Upper lobe of left lung (tissue), 6 donors: ENCODE measurements around the gene NAP1L1. TPM values are rescaled to one million over a fixed set of nuclear protein-coding genes. Genes with fewer than 3 reads are reported as not detected.

ENCODE experiments used
- ATAC-seq, 2 donors: fragments of 200-7000 bp; cut with Tn5 transposase; one replicate each; pipeline ENCODE4 v1.9.1; 2022; ENCODE audit warnings: mild to moderate bottlenecking in 2 of 2, moderate library complexity in 2 of 2; ENCODE audit not compliant: low FRiP score in 2 of 2
- DNase-seq, 2 donors: peaks; one replicate each; pipeline ENCODE4 v3.0.0-alpha.2; 2019 to 2020
- H3K27ac ChIP-seq, 4 donors: fragments of 200-600 bp; sonication (generic); one replicate each; pipeline ENCODE4 v1.5.1; 2016 to 2019
- H3K27me3 ChIP-seq, 4 donors: fragments of 200-600 bp; sonication (generic); one replicate each; pipeline ENCODE4 v1.5.1; 2017 to 2019
- H3K36me3 ChIP-seq, 4 donors: fragments of 200-600 bp; sonication (generic); one replicate each; pipeline ENCODE4 v1.5.1; 2016 to 2019
- H3K4me1 ChIP-seq, 4 donors: fragments of 200-600 bp; sonication (generic); one replicate each; pipeline ENCODE4 v1.5.1; 2018 to 2019
- H3K4me3 ChIP-seq, 4 donors: fragments of 200-600 bp; sonication (generic); one replicate each; pipeline ENCODE4 v1.5.1; 2017 to 2019; ENCODE audit warnings: mild to moderate bottlenecking in 2 of 4, moderate library complexity in 1 of 4
- H3K9me3 ChIP-seq, 4 donors: fragments of 200-600 bp; sonication (generic); one replicate each; pipeline ENCODE4 v1.5.1; 2018 to 2019
- EP300 ChIP-seq, 4 donors: sonication (generic); formaldehyde crosslinking; IDR thresholded peaks; one replicate each; pipeline ENCODE4 v1.5.1; 2017; ENCODE audit warnings: antibody characterized with exemption in 4 of 4, control low read depth in 2 of 4
- POLR2A ChIP-seq, 4 donors: fragments of 450-650 bp; IDR thresholded peaks; one replicate each; pipeline ENCODE4 v1.5.1; 2016 to 2017; ENCODE audit warnings: antibody characterized with exemption in 4 of 4, mild to moderate bottlenecking in 2 of 4
- POLR2AphosphoS5 ChIP-seq, 2 donors: sonication (generic); formaldehyde crosslinking; IDR thresholded peaks; one replicate each; pipeline ENCODE4 v1.5.1; 2017; ENCODE audit warnings: antibody characterized with exemption in 2 of 2
- WGBS, 2 donors: methylation state at CpG; one replicate each; pipeline ENCODE4 v1.1.5; 2017 to 2018; 5-methylcytosine and 5-hydroxymethylcytosine counted together
- total RNA-seq, 6 donors: library from RNA; depleted of rRNA in 4 of 6; stranded (reverse); fragments of >200 nt in 4 of 6; gene quantifications; one replicate each; pipeline versions ENCODE4 v1.1.0 to v1.2.1, GENCODE V29; 2016 to 2021
- TF ChIP-seq, protein P1 (sequence below), 6 experiments: fragments of 450-650 bp in 4 of 6; fragments of 200-600 bp in 2 of 6; sonication (generic) in 2 of 6; IDR thresholded peaks; one replicate each; pipeline ENCODE4 v1.5.1; 2016 to 2019; ENCODE audit warnings: antibody characterized with exemption in 6 of 6
- donor health status: DM: no; HTN: no; CAD: no; lungs with moderate emphysema.
- donor health status: DM: no; HTN: yes; CAD: no; lungs with severe emphysema.

Gene NAP1L1
- total RNA-seq, 6 donors from 2014 or later, result 245 to 595 (median 329) TPM

- Histone ChIP-seq H3K4me3 (no peak overlapping the region), H3K27ac (peak overlapping the region; percentile 33 to 70 (median 65)), H3K4me1 (peaks cover 15 to 35% (median 23%) of the 10 kb centered on the region in 4 donors), H3K36me3 (no peaks in the 10 kb centered on the region), H3K27me3 (no peaks in the 10 kb centered on the region), H3K9me3 (no peaks in the 10 kb centered on the region)
- WGBS, 2 donors, result 39 to 55% methylated on average over 15 of the region's 15 CpGs
- ATAC-seq (peak; percentile 62 to 87), DNase-seq (peak in 1 of 2 donors; percentile 50)
- TF ChIP-seq EP300 (IDR thresholded peaks at IDR 0.05) (no peak), POLR2AphosphoS5 (IDR thresholded peaks at IDR 0.05) (no peak), POLR2A (IDR thresholded peaks at IDR 0.05) (no peak)
- TF ChIP-seq, protein P1, sequence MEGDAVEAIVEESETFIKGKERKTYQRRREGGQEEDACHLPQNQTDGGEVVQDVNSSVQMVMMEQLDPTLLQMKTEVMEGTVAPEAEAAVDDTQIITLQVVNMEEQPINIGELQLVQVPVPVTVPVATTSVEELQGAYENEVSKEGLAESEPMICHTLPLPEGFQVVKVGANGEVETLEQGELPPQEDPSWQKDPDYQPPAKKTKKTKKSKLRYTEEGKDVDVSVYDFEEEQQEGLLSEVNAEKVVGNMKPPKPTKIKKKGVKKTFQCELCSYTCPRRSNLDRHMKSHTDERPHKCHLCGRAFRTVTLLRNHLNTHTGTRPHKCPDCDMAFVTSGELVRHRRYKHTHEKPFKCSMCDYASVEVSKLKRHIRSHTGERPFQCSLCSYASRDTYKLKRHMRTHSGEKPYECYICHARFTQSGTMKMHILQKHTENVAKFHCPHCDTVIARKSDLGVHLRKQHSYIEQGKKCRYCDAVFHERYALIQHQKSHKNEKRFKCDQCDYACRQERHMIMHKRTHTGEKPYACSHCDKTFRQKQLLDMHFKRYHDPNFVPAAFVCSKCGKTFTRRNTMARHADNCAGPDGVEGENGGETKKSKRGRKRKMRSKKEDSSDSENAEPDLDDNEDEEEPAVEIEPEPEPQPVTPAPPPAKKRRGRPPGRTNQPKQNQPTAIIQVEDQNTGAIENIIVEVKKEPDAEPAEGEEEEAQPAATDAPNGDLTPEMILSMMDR (IDR thresholded peaks at IDR 0.05), result no peak
These were observed 63.5 kb downstream of the NAP1L1 start for GRCh38 chr12:76020731-76021672.

DNA sequence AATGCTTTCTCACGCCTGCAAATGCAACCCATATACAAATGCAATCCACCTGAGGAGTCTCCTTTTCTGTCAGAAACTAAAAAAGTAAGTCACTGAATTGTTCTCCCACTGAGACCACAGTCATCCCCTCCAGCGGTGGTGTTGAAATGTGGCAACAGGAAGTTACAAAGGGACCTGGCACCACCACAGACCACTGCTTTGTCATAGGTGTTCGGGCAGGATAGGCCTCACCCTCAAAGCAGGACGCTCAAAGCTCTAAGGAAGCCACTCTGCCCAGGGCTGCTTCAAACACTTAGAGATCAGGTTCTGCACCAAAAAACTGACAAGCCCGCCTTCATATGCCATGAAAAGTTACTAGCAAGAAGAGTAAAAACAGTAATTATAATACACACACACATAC, 64.2 kb downstream of the NAP1L1 start:
- Histone ChIP-seq H3K27ac (peak overlapping the region; percentile 33 to 70 (median 65)), H3K4me3 (no peak overlapping the region), H3K36me3 (no peaks in the 10 kb centered on the region), H3K9me3 (no peaks in the 10 kb centered on the region), H3K4me1 (peaks cover 15 to 35% (median 23%) of the 10 kb centered on the region in 4 donors), H3K27me3 (no peaks in the 10 kb centered on the region)
- 51 to 52% methylated on average over 3 to 5 of the region's 5 CpGs for whole genome bisulfite sequencing, 2 donors
- TF ChIP-seq POLR2A (IDR thresholded peaks at IDR 0.05) (no peak), POLR2AphosphoS5 (IDR thresholded peaks at IDR 0.05) (peak in 1 of 2 donors; percentile 45), EP300 (IDR thresholded peaks at IDR 0.05) (no peak)
- TF ChIP-seq, protein P1 (IDR thresholded peaks at IDR 0.05), result no peak
- peak; percentile 57 to 73 for ATAC-seq
- peak in 1 of 2 donors; percentile 75 for DNase-seq

GRCh38 chr12:76018672-76019071, 65.8 kb downstream of the NAP1L1 start:
- Histone ChIP-seq H3K9me3 (no peaks in the 10 kb centered on the region), H3K4me1 (peaks cover 15 to 35% (median 23%) of the 10 kb centered on the region in 4 donors), H3K27me3 (no peaks in the 10 kb centered on the region), H3K27ac (peak overlapping the region in 1 of 4 donors; percentile 18), H3K36me3 (no peaks in the 10 kb centered on the region), H3K4me3 (no peak overlapping the region)
- ATAC-seq (peak in 1 of 2 donors; percentile 72), DNase-seq (no peak)
- WGBS, 2 donors, result 59 to 71% methylated on average over 1 of the region's 1 CpG
- no peak for TF ChIP-seq EP300 (IDR thresholded peaks at IDR 0.05)
- no peak for TF ChIP-seq POLR2A (IDR thresholded peaks at IDR 0.05)
- no peak for TF ChIP-seq POLR2AphosphoS5 (IDR thresholded peaks at IDR 0.05)
- TF ChIP-seq, protein P1 (IDR thresholded peaks at IDR 0.05), result no peak

GRCh38 chr12:76018111-76018510, 66.4 kb downstream of the NAP1L1 start:
- H3K4me3 ChIP-seq, result no peak overlapping the region
- WGBS, 2 donors, result 22 to 41% methylated on average over 6 of the region's 6 CpGs
- ATAC-seq (peak; percentile 40 to 75), DNase-seq (peak in 1 of 2 donors; percentile 64)
- no peaks in the 10 kb centered on the region for H3K9me3 ChIP-seq
- H3K27me3 ChIP-seq, result no peaks in the 10 kb centered on the region
- TF ChIP-seq EP300 (IDR thresholded peaks at IDR 0.05) (peak in 1 of 4 donors; percentile 75), POLR2A (IDR thresholded peaks at IDR 0.05) (no peak), POLR2AphosphoS5 (IDR thresholded peaks at IDR 0.05) (peak in 1 of 2 donors; percentile 49)
- TF ChIP-seq, protein P1 (IDR thresholded peaks at IDR 0.05), result no peak
- no peaks in the 10 kb centered on the region for H3K36me3 ChIP-seq
- H3K4me1 ChIP-seq, result peaks cover 15 to 35% (median 23%) of the 10 kb centered on the region in 4 donors
- H3K27ac ChIP-seq, result peak overlapping the region in 1 of 4 donors; percentile 18
